HCT116 (cell line): ENCODE results near the gene PDIA2. TPM values are rescaled to one million over a fixed set of nuclear protein-coding genes. Genes with fewer than 3 reads are reported as not detected.

ENCODE experiments used
- ATAC-seq: fragments of 200-7000 bp; cut with Tn5 transposase; 2 replicates; pipeline ENCODE4 v1.9.1; 2020; ENCODE audit warnings: mild to moderate bottlenecking, moderate library complexity
- BruUV-seq: library from RNA; stranded (reverse); fragments of 400-500 nt; replicated peaks from 2 replicates; lab custom pipeline; 2021; lab: Mats Ljungman, UMichigan
- CTCF ChIA-PET: fragments of 300-600 bp; sonication (Branson Sonifier 250); formaldehyde crosslinking; loops from one replicate; lab custom pipeline; 2021; ENCODE audit warnings: antibody characterized with exemption; lab: Charles Lee
- POLR2A ChIA-PET: fragments of 300-600, 350-600 bp; sonication (Branson Sonifier 250); formaldehyde crosslinking; loops from one replicate; lab custom pipeline; 2021; ENCODE audit warnings: antibody characterized with exemption; lab: Charles Lee
- RAD21 ChIA-PET, 2 experiments: fragments of 300-600 bp; sonication (Branson Sonifier 250); formaldehyde crosslinking; loops; one replicate each; lab custom pipeline; 2023; ENCODE audit warnings: low total read pairs in 2 of 2; ENCODE audit not compliant: uncharacterized antibody in 2 of 2, unreplicated experiment in 2 of 2, low non-redundant PET in 1 of 2; lab: Charles Lee
- DNase-seq: peaks from one replicate; pipeline ENCODE4 v3.0.0-alpha.2; 2010; ENCODE audit warnings: low read depth, low spot score
- H2AFZ ChIP-seq: fragments of 200-600 bp; shearing (Covaris generic), sonication (generic); 2 replicates; pipeline ENCODE4 v1.6.1; 2017; ENCODE audit warnings: low read depth, mixed run types, mixed read lengths, antibody characterized with exemption, low read length; ENCODE audit not compliant: poor library complexity, severe bottlenecking
- H3K27ac ChIP-seq: 2 replicates; pipeline ENCODE4 v1.5.1; 2012; ENCODE audit warnings: low read depth, low read length
- H3K27me3 ChIP-seq: fragments of 200-600 bp; sonication (generic); 2 replicates; pipeline ENCODE4 v1.6.1; 2016; ENCODE audit warnings: mixed run types, low read length, mixed read lengths; ENCODE audit not compliant: insufficient read depth
- H3K36me3 ChIP-seq, 2 experiments: fragments of 200-500 bp in 1 of 2; fragments of 200-600 bp in 1 of 2; sonication (Bioruptor generic) in 1 of 2; sonication (generic) in 1 of 2; 2 replicates each; pipeline versions ENCODE4 v1.5.1 to v1.6.1; 2014 to 2016; ENCODE audit warnings: low read length in 2 of 2, inconsistent platforms in 1 of 2, mixed read lengths in 1 of 2, mixed run types in 1 of 2; ENCODE audit not compliant: insufficient read depth in 2 of 2, control insufficient read depth in 1 of 2
- H3K4me1 ChIP-seq, 2 experiments: fragments of 200-600 bp in 1 of 2; sonication (generic) in 1 of 2; 2 replicates each; pipeline versions ENCODE4 v1.5.1 to v1.6.1; 2012 to 2017; ENCODE audit warnings: low read length in 2 of 2, inconsistent platforms in 1 of 2, mild to moderate bottlenecking in 1 of 2, mixed read lengths in 1 of 2, mixed run types in 1 of 2, moderate library complexity in 1 of 2; ENCODE audit not compliant: insufficient read depth in 2 of 2, control insufficient read depth in 1 of 2
- H3K4me2 ChIP-seq: fragments of 200-600 bp; sonication (generic); 2 replicates; pipeline ENCODE4 v1.6.1; 2017; ENCODE audit warnings: mixed run types, low read length, mixed read lengths
- H3K4me3 ChIP-seq, 2 experiments: fragments of 200-600 bp in 1 of 2; sonication (generic) in 1 of 2; replicated peaks in 1 of 2; 2 replicates each; pipeline ENCODE4 v1.5.1; 2011 to 2016; ENCODE audit warnings: low read length in 2 of 2, control low read depth in 1 of 2, low read depth in 1 of 2, mild to moderate bottlenecking in 1 of 2, mixed read lengths in 1 of 2, mixed run types in 1 of 2
- H3K79me2 ChIP-seq: fragments of 200-600 bp; sonication (generic); 2 replicates; pipeline ENCODE4 v1.6.1; 2017; ENCODE audit warnings: mild to moderate bottlenecking, mixed run types, low read length, moderate library complexity, mixed read lengths; ENCODE audit not compliant: insufficient read depth
- H3K9ac ChIP-seq: fragments of 200-600 bp; sonication (generic); 2 replicates; pipeline ENCODE4 v1.6.1; 2016; ENCODE audit warnings: low read length, mixed read lengths
- H3K9me2 ChIP-seq: fragments of 200-600 bp; sonication (generic), shearing (Covaris generic); 2 replicates; pipeline ENCODE4 v1.6.1; 2017; ENCODE audit warnings: mixed run types, mild to moderate bottlenecking, moderate library complexity; ENCODE audit not compliant: insufficient read depth
- H3K9me3 ChIP-seq, 2 experiments: fragments of 200-500 bp in 1 of 2; fragments of 200-600 bp in 1 of 2; sonication (Bioruptor generic) in 1 of 2; sonication (generic) in 1 of 2; 2 replicates each; pipeline ENCODE4 v1.6.1; 2014 to 2017; ENCODE audit warnings: low read length in 2 of 2, mixed read lengths in 2 of 2, inconsistent platforms in 1 of 2, low read depth in 1 of 2, mild to moderate bottlenecking in 1 of 2, mixed run types in 1 of 2, moderate library complexity in 1 of 2; ENCODE audit not compliant: control insufficient read depth in 1 of 2, insufficient read depth in 1 of 2
- H4K20me1 ChIP-seq: fragments of 200-600 bp; sonication (generic), shearing (Covaris generic); 2 replicates; pipeline ENCODE4 v1.6.1; 2017; ENCODE audit warnings: mixed run types, mild to moderate bottlenecking, moderate library complexity; ENCODE audit not compliant: insufficient read depth
- CBX3 ChIP-seq: IDR thresholded peaks from 2 replicates; pipeline ENCODE4 v1.6.1; 2012; ENCODE audit warnings: low read depth
- CEBPB ChIP-seq: IDR thresholded peaks from 2 replicates; pipeline ENCODE4 v1.6.1; 2012; ENCODE audit warnings: low read depth
- EGR1 ChIP-seq: IDR thresholded peaks from 2 replicates; pipeline ENCODE4 v1.6.1; 2012; ENCODE audit warnings: low read depth
- EZH2 ChIP-seq: fragments of 200-600 bp; sonication (generic); IDR thresholded peaks from 2 replicates; pipeline ENCODE4 v1.6.1; 2017; ENCODE audit warnings: antibody characterized with exemption, mixed run types
- FOSL1 ChIP-seq: IDR thresholded peaks from 2 replicates; pipeline ENCODE4 v1.6.1; 2012; ENCODE audit warnings: low read depth
- RAD21 ChIP-seq: IDR thresholded peaks from 2 replicates; pipeline ENCODE4 v1.6.1; 2012; ENCODE audit warnings: low read depth, mild to moderate bottlenecking
- SIN3A ChIP-seq: IDR thresholded peaks from 2 replicates; pipeline ENCODE4 v1.6.1; 2012; ENCODE audit warnings: low read depth
- SP1 ChIP-seq: IDR thresholded peaks from 2 replicates; pipeline ENCODE4 v1.6.1; 2012; ENCODE audit warnings: low read depth
- TCF7L2 ChIP-seq: IDR thresholded peaks from 2 replicates; pipeline ENCODE4 v1.7.0; 2011; ENCODE audit warnings: borderline replicate concordance, inconsistent platforms; ENCODE audit not compliant: insufficient read depth, insufficient read length; ENCODE audit errors: extremely low read depth
- ZFX ChIP-seq: fragments of 450-650 bp; IDR thresholded peaks from 2 replicates; pipeline ENCODE4 v1.6.1; 2017
- intact Hi-C: fragments of 100-400 bp; cut with micrococcal nuclease; formaldehyde crosslinking; loops from 2 replicates; pipeline ENCODE4 v1.10.0; 2022
- total RNA-seq: library from RNA; stranded (reverse); gene quantifications from one replicate; pipeline ENCODE4 v1.2.1, GENCODE V29; 2021; ENCODE audit not compliant: unreplicated experiment
- TF ChIP-seq, protein P1 (sequence below): IDR thresholded peaks from 2 replicates; pipeline ENCODE4 v1.6.1; 2011; ENCODE audit warnings: mild to moderate bottlenecking, low read length, moderate library complexity; ENCODE audit not compliant: insufficient replicate concordance; ENCODE audit errors: extremely low read depth
- TF ChIP-seq, protein P2 (sequence below): IDR thresholded peaks from 2 replicates; pipeline ENCODE4 v1.6.1; 2012; ENCODE audit warnings: low read depth

The PDIA2 gene
- total RNA-seq, 1 experiment from 2014 or later: 0.93 TPM

DNA sequence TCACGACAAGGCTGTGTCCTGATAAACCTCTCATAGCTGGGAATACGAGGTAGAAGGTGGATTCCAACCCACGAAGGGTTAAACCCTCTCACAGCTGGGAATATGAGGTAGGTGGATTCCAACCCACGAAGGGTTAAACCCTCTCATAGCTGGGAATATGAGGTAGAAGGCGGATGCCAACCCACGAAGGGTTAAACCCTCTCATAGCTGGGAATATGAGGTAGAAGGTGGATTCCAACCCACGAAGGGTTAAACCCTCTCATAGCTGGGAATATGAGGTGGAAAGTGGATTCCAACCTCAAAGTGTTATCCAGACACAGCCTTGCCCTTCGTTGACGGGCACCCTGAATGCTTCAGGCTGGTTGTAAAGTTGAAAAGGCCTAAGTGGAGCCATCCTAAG, 38.6 kb downstream of the PDIA2 start:
- peaks cover 3% of the 10 kb centered on the region in 2 experiments; a peak in 2 of 4 replicates for H3K4me1 ChIP-seq
- ChIA-PET POLR2A (no interaction called here), CTCF (no interaction called here), RAD21 (no interaction called here)
- no peak overlapping the region for H3K27ac ChIP-seq
- no peak overlapping the region for H2AFZ ChIP-seq
- H3K9me3 ChIP-seq: no peaks in the 10 kb centered on the region
- no peak overlapping the region for H3K4me3 ChIP-seq
- H3K9me2 ChIP-seq: no peaks in the 10 kb centered on the region
- intact Hi-C loops: no loop called here
- no peak overlapping the region for H3K9ac ChIP-seq
- no peak overlapping the region for H3K4me2 ChIP-seq
- H4K20me1 ChIP-seq: no peaks in the 10 kb centered on the region
- no peaks in the 10 kb centered on the region for H3K27me3 ChIP-seq
- no TSS peak for BruUV-seq
- DNase-seq (no peak), ATAC-seq (no peak)
- TF ChIP-seq RAD21 (no peak), EZH2 (no peak), EGR1 (no peak), SIN3A (no peak), CEBPB (no peak), FOSL1 (no peak), TCF7L2 (no peak), SP1 (no peak), CBX3 (no peak), ZFX (no peak)
- TF ChIP-seq, protein P1, sequence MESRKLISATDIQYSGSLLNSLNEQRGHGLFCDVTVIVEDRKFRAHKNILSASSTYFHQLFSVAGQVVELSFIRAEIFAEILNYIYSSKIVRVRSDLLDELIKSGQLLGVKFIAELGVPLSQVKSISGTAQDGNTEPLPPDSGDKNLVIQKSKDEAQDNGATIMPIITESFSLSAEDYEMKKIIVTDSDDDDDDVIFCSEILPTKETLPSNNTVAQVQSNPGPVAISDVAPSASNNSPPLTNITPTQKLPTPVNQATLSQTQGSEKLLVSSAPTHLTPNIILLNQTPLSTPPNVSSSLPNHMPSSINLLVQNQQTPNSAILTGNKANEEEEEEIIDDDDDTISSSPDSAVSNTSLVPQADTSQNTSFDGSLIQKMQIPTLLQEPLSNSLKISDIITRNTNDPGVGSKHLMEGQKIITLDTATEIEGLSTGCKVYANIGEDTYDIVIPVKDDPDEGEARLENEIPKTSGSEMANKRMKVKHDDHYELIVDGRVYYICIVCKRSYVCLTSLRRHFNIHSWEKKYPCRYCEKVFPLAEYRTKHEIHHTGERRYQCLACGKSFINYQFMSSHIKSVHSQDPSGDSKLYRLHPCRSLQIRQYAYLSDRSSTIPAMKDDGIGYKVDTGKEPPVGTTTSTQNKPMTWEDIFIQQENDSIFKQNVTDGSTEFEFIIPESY: no peak
- TF ChIP-seq, protein P2, sequence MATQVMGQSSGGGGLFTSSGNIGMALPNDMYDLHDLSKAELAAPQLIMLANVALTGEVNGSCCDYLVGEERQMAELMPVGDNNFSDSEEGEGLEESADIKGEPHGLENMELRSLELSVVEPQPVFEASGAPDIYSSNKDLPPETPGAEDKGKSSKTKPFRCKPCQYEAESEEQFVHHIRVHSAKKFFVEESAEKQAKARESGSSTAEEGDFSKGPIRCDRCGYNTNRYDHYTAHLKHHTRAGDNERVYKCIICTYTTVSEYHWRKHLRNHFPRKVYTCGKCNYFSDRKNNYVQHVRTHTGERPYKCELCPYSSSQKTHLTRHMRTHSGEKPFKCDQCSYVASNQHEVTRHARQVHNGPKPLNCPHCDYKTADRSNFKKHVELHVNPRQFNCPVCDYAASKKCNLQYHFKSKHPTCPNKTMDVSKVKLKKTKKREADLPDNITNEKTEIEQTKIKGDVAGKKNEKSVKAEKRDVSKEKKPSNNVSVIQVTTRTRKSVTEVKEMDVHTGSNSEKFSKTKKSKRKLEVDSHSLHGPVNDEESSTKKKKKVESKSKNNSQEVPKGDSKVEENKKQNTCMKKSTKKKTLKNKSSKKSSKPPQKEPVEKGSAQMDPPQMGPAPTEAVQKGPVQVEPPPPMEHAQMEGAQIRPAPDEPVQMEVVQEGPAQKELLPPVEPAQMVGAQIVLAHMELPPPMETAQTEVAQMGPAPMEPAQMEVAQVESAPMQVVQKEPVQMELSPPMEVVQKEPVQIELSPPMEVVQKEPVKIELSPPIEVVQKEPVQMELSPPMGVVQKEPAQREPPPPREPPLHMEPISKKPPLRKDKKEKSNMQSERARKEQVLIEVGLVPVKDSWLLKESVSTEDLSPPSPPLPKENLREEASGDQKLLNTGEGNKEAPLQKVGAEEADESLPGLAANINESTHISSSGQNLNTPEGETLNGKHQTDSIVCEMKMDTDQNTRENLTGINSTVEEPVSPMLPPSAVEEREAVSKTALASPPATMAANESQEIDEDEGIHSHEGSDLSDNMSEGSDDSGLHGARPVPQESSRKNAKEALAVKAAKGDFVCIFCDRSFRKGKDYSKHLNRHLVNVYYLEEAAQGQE: no peak
- no peaks in the 10 kb centered on the region for H3K36me3 ChIP-seq
- peaks cover 43% of the 10 kb centered on the region for H3K79me2 ChIP-seq
